Hepatocyte (in vitro differentiated cells): ENCODE data around the gene CD300LB. TPM values are rescaled to one million over a fixed set of nuclear protein-coding genes. Genes with fewer than 3 reads are reported as not detected.
"Not testable (repeated sequence)": the region's sequence is repeated elsewhere in the genome, so short reads cannot be mapped to it uniquely, and the experiment has no call there.

ENCODE experiments used
- DNase-seq: peaks from one replicate; pipeline ENCODE4 v3.0.0-alpha.2; 2016; ENCODE audit warnings: low spot score
- H2AFZ ChIP-seq: fragments of 200-600 bp; sonication (generic); 2 replicates; pipeline ENCODE4 v1.6.0; 2016; ENCODE audit warnings: antibody characterized with exemption, mild to moderate bottlenecking
- H3K27ac ChIP-seq: fragments of 200-600 bp; sonication (generic); 2 replicates; pipeline ENCODE4 v1.5.1; 2016; ENCODE audit warnings: mild to moderate bottlenecking
- H3K27me3 ChIP-seq: fragments of 200-600 bp; sonication (generic); 2 replicates; pipeline ENCODE4 v1.6.1; 2016
- H3K36me3 ChIP-seq: fragments of 200-600 bp; sonication (generic); replicated peaks from 2 replicates; pipeline ENCODE4 v1.5.1; 2016; ENCODE audit warnings: low read depth; ENCODE audit not compliant: insufficient read depth
- H3K4me1 ChIP-seq: fragments of 200-600 bp; sonication (generic); 2 replicates; pipeline ENCODE4 v1.5.1; 2016; ENCODE audit warnings: mild to moderate bottlenecking, moderate library complexity; ENCODE audit not compliant: insufficient read depth
- H3K4me2 ChIP-seq: fragments of 200-600 bp; sonication (generic); 2 replicates; pipeline ENCODE4 v1.6.0; 2016
- H3K4me3 ChIP-seq: fragments of 200-600 bp; sonication (generic); 2 replicates; pipeline ENCODE4 v1.5.1; 2016; ENCODE audit warnings: mild to moderate bottlenecking
- H3K79me2 ChIP-seq: fragments of 200-600 bp; sonication (generic); 2 replicates; pipeline ENCODE4 v1.6.0; 2017; ENCODE audit warnings: mild to moderate bottlenecking
- H3K9me2 ChIP-seq: fragments of 200-600 bp; sonication (generic); replicated peaks from 2 replicates; pipeline ENCODE4 v1.6.0; 2017; ENCODE audit warnings: mild to moderate bottlenecking; ENCODE audit not compliant: insufficient read depth
- H3K9me3 ChIP-seq: fragments of 200-600 bp; sonication (generic); 2 replicates; pipeline ENCODE4 v1.5.1; 2016; ENCODE audit warnings: low read depth, mild to moderate bottlenecking
- H4K20me1 ChIP-seq: fragments of 200-600 bp; sonication (generic); 2 replicates; pipeline ENCODE4 v1.6.0; 2016; ENCODE audit warnings: mild to moderate bottlenecking; ENCODE audit not compliant: insufficient read depth, poor library complexity, severe bottlenecking
- CTCF ChIP-seq: fragments of 200-600 bp; sonication (generic); IDR thresholded peaks from 2 replicates; pipeline ENCODE4 v1.5.1; 2016; ENCODE audit warnings: antibody characterized with exemption, mild to moderate bottlenecking; ENCODE audit not compliant: poor library complexity
- EZH2 ChIP-seq: fragments of 200-600 bp; sonication (generic); IDR thresholded peaks from 2 replicates; pipeline ENCODE4 v1.6.1; 2016; ENCODE audit warnings: antibody characterized with exemption, mild to moderate bottlenecking, borderline replicate concordance
- EZH2phosphoT487 ChIP-seq: fragments of 200-600 bp; sonication (generic); IDR thresholded peaks from one replicate; pipeline ENCODE4 v1.6.1; 2018; ENCODE audit warnings: antibody characterized with exemption, mild to moderate bottlenecking, low read depth, moderate library complexity; ENCODE audit not compliant: unreplicated experiment, severe bottlenecking
- WGBS: methylation state at CpG from one replicate; pipeline ENCODE4 v1.1.6; 2016; ENCODE audit warnings: low lambda C conversion rate; ENCODE audit errors: missing lambda C conversion rate; 5-methylcytosine and 5-hydroxymethylcytosine counted together
- polyA plus RNA-seq: library from polyadenylated mRNA; unstranded; fragments of >200 nt; fragmentation: Nextera tagmentation; extraction: Ambion mirVana; gene quantifications from 2 replicates; pipeline ENCODE4 v1.2.1, GENCODE V29; 2016
- total RNA-seq: library from RNA; depleted of rRNA; stranded (reverse); fragments of >200 nt; gene quantifications from 2 replicates; pipeline ENCODE4 v1.2.3, GENCODE V29; 2014

The CD300LB gene
- total and polyA plus RNA-seq, 2 experiments from 2014 or later: not detected

GRCh38 chr17:74491626-74492025 is 39.6 kb downstream of the CD300LB start:
- TF ChIP-seq EZH2phosphoT487 (no peak), EZH2 (no peak), CTCF (no peak)
- no peaks in the 10 kb centered on the region for H3K79me2 ChIP-seq
- 73% methylated on average over 7 of the region's 7 CpGs for WGBS

GRCh38 chr17:74490716-74491115 is 40.6 kb downstream of the CD300LB start:
- 86% methylated on average over 9 of the region's 9 CpGs for WGBS

More at GRCh38 chr17:74491626-74492025, 39.6 kb downstream of the CD300LB start:
- Histone ChIP-seq H4K20me1 (no peaks in the 10 kb centered on the region), H2AFZ (no peak overlapping the region), H3K27me3 (no peaks in the 10 kb centered on the region), H3K4me1 (no peaks in the 10 kb centered on the region), H3K9me2 (no peaks in the 10 kb centered on the region), H3K27ac (no peak overlapping the region), H3K36me3 (no peaks in the 10 kb centered on the region), H3K4me3 (no peak overlapping the region), H3K4me2 (no peak overlapping the region), H3K9me3 (no peaks in the 10 kb centered on the region)
- no peak for DNase-seq

GRCh38 chr17:74488276-74488675 is 43.0 kb downstream of the CD300LB start:
- 95% methylated on average over 4 of the region's 4 CpGs for WGBS

More at GRCh38 chr17:74490716-74491115, 40.6 kb downstream of the CD300LB start:
- Histone ChIP-seq H3K4me2 (no peak overlapping the region), H3K9me2 (no peaks in the 10 kb centered on the region), H3K27ac (no peak overlapping the region), H3K4me1 (no peaks in the 10 kb centered on the region), H2AFZ (no peak overlapping the region), H3K9me3 (no peaks in the 10 kb centered on the region), H3K27me3 (no peaks in the 10 kb centered on the region), H4K20me1 (no peaks in the 10 kb centered on the region), H3K36me3 (no peaks in the 10 kb centered on the region), H3K4me3 (no peak overlapping the region), H3K79me2 (no peaks in the 10 kb centered on the region)
- no peak for DNase-seq
- no peak for TF ChIP-seq EZH2phosphoT487
- no peak for TF ChIP-seq EZH2
- no peak for TF ChIP-seq CTCF

GRCh38 chr17:74485841-74486240 is 45.4 kb downstream of the CD300LB start:
- Histone ChIP-seq H3K27me3 (no peaks in the 10 kb centered on the region), H3K27ac (no peak overlapping the region), H3K36me3 (no peaks in the 10 kb centered on the region), H2AFZ (no peak overlapping the region), H3K4me2 (no peak overlapping the region), H3K9me3 (no peaks in the 10 kb centered on the region), H3K4me3 (no peak overlapping the region), H3K9me2 (no peaks in the 10 kb centered on the region), H4K20me1 (no peaks in the 10 kb centered on the region), H3K79me2 (no peaks in the 10 kb centered on the region), H3K4me1 (no peaks in the 10 kb centered on the region)
- no peak for TF ChIP-seq EZH2phosphoT487
- TF ChIP-seq EZH2: no peak
- no peak for TF ChIP-seq CTCF
- no peak for DNase-seq
- WGBS: 84% methylated on average over 5 of the region's 5 CpGs

More at GRCh38 chr17:74488276-74488675, 43.0 kb downstream of the CD300LB start:
- H3K4me3 ChIP-seq, DNase-seq, H3K4me1 ChIP-seq, H3K79me2 ChIP-seq, H2AFZ ChIP-seq, H3K9me2 ChIP-seq, H3K27ac ChIP-seq, H3K36me3 ChIP-seq, H3K27me3 ChIP-seq, H3K9me3 ChIP-seq, H3K4me2 ChIP-seq, H4K20me1 ChIP-seq: not testable (repeated sequence)
